CD4-positive, alpha-beta memory T cell (primary cell): ENCODE measurements around the gene PLAC1. TPM values are rescaled to one million over a fixed set of nuclear protein-coding genes. Genes with fewer than 3 reads are reported as not detected.

Experiments
- CTCF ChIA-PET: fragments of 350-600 bp; sonication (Branson Sonifier 250); formaldehyde crosslinking; loops from one replicate; lab custom pipeline; 2021; ENCODE audit warnings: inconsistent platforms; ENCODE audit not compliant: partially characterized antibody; lab: Charles Lee
- POLR2A ChIA-PET: fragments of 350-600 bp; sonication (Branson Sonifier 250); formaldehyde crosslinking; loops from one replicate; lab custom pipeline; 2021; ENCODE audit not compliant: partially characterized antibody; lab: Charles Lee
- DNase-seq, 5 donors: peaks; one replicate each; pipeline versions ENCODE4 v3.0.0 to v3.0.0-alpha.2; 2020 to 2022; ENCODE audit warnings: mixed read lengths in 1 of 5
- H3K27ac ChIP-seq: one replicate; pipeline ENCODE4 v1.7.0; 2013; ENCODE audit warnings: low read depth, low read length
- H3K27me3 ChIP-seq: 2 replicates; pipeline ENCODE4 v1.7.0; 2013; ENCODE audit warnings: mild to moderate bottlenecking, low read length, moderate library complexity; ENCODE audit not compliant: insufficient read depth
- H3K36me3 ChIP-seq: 2 replicates; pipeline ENCODE4 v1.7.0; 2013; ENCODE audit warnings: mild to moderate bottlenecking, low read length, moderate library complexity; ENCODE audit not compliant: insufficient read depth
- H3K4me1 ChIP-seq: 2 replicates; pipeline ENCODE4 v1.7.0; 2013; ENCODE audit warnings: mild to moderate bottlenecking, low read length, moderate library complexity; ENCODE audit not compliant: insufficient read depth
- H3K4me3 ChIP-seq, 2 donors: one replicate each; pipeline ENCODE4 v1.7.0; 2013; ENCODE audit warnings: low read length in 2 of 2, mild to moderate bottlenecking in 1 of 2
- H3K9me3 ChIP-seq, 2 donors: one replicate each; pipeline ENCODE4 v1.7.0; 2013; ENCODE audit warnings: low read length in 2 of 2, control low read depth in 1 of 2; ENCODE audit not compliant: control insufficient read depth in 1 of 2
- H3K27ac Mint-ChIP-seq, 7 donors: one replicate each; pipeline ENCODE4 v1.8.0; 2020 to 2021; ENCODE audit warnings: mixed read lengths in 7 of 7, mild to moderate bottlenecking in 6 of 7, inconsistent platforms in 3 of 7, moderate library complexity in 3 of 7
- H3K27me3 Mint-ChIP-seq, 2 donors: one replicate each; pipeline ENCODE4 v1.8.0; 2020 to 2021; ENCODE audit warnings: mixed read lengths in 2 of 2
- H3K36me3 Mint-ChIP-seq, 2 donors: one replicate each; pipeline ENCODE4 v1.8.0; 2020 to 2021; ENCODE audit warnings: mixed read lengths in 2 of 2, inconsistent platforms in 1 of 2, mild to moderate bottlenecking in 1 of 2
- H3K4me1 Mint-ChIP-seq, 4 donors: one replicate each; pipeline ENCODE4 v1.8.0; 2020 to 2021; ENCODE audit warnings: mixed read lengths in 4 of 4, mild to moderate bottlenecking in 1 of 4
- H3K4me3 Mint-ChIP-seq, 8 donors: one replicate each; pipeline ENCODE4 v1.8.0; 2020 to 2021; ENCODE audit warnings: mixed read lengths in 8 of 8, mild to moderate bottlenecking in 7 of 8, moderate library complexity in 6 of 8, inconsistent platforms in 3 of 8
- H3K9me3 Mint-ChIP-seq, 8 donors: one replicate each; pipeline ENCODE4 v1.8.0; 2020 to 2021; ENCODE audit warnings: mixed read lengths in 8 of 8, mild to moderate bottlenecking in 5 of 8, inconsistent platforms in 3 of 8, moderate library complexity in 1 of 8
- intact Hi-C: fragments of 100-400 bp; cut with micrococcal nuclease; formaldehyde crosslinking; loops from one replicate; pipeline ENCODE4 v1.15.1; 2023
- polyA plus RNA-seq, 2 donors: library from polyadenylated mRNA; unstranded; fragments of 300-500 nt; fragmentation: Illumina TruSeq; gene quantifications; one replicate each; pipeline ENCODE4 v1.2.3, GENCODE V29; 2021
- total RNA-seq, 2 experiments: library from RNA; stranded (reverse); gene quantifications; one replicate each; pipeline ENCODE4 v1.2.3, GENCODE V29; 2021

PLAC1 gene
- total and polyA plus RNA-seq, 4 experiments from 2014 or later: not detected

GRCh38 chrX:134631426-134632346, 26.6 kb downstream of the PLAC1 start:
- Histone ChIP-seq H3K9me3 (no peaks in the 10 kb centered on the region), H3K4me1 (no peaks in the 10 kb centered on the region), H3K36me3 (no peaks in the 10 kb centered on the region), H3K27ac (no peak overlapping the region), H3K27me3 (no peaks in the 10 kb centered on the region), H3K4me3 (no peak overlapping the region)
- POLR2A ChIA-PET: no interaction called here
- DNase-seq: no peak
- CTCF ChIA-PET: no interaction called here
- Mint-ChIP-seq H3K27me3 (no peaks in the 10 kb centered on the region), H3K9me3 (no peaks in the 10 kb centered on the region), H3K27ac (no peak overlapping the region), H3K36me3 (no peaks in the 10 kb centered on the region), H3K4me3 (no peak overlapping the region), H3K4me1 (no peaks in the 10 kb centered on the region)
- intact Hi-C loops: no loop called here

DNA sequence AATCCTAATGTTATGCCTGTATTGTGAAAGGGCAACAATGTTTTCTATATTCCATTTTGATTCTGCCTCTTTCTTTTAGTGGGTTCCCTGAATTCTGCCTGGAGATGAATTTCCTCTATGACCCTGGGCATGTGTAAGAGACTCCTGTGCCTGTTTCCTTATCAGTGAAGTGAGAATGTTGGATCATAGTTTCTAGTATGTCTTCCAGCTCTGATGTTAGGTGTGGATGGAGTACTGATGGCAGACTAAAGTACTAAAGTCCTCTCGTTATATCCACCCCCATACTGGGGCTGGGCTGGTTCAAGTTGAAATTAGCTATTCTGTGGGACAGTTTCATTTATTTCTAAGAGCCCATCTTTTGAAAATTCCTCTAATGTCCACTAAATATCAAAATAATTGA, 29.6 kb downstream of the PLAC1 start:
- intact Hi-C loops: no loop called here
- ChIA-PET POLR2A (no interaction called here), CTCF (no interaction called here)
- Histone ChIP-seq H3K27ac (no peak overlapping the region), H3K4me3 (no peak overlapping the region), H3K27me3 (no peaks in the 10 kb centered on the region), H3K9me3 (no peaks in the 10 kb centered on the region), H3K4me1 (no peaks in the 10 kb centered on the region), H3K36me3 (no peaks in the 10 kb centered on the region)
- Mint-ChIP-seq H3K4me3 (no peak overlapping the region), H3K27ac (no peak overlapping the region), H3K9me3 (peaks cover 0 to 2% (median 0%) of the 10 kb centered on the region in 8 donors), H3K27me3 (peaks cover 0 to 1% of the 10 kb centered on the region in 2 donors), H3K36me3 (no peaks in the 10 kb centered on the region), H3K4me1 (no peaks in the 10 kb centered on the region)
- DNase-seq: no peak

DNA sequence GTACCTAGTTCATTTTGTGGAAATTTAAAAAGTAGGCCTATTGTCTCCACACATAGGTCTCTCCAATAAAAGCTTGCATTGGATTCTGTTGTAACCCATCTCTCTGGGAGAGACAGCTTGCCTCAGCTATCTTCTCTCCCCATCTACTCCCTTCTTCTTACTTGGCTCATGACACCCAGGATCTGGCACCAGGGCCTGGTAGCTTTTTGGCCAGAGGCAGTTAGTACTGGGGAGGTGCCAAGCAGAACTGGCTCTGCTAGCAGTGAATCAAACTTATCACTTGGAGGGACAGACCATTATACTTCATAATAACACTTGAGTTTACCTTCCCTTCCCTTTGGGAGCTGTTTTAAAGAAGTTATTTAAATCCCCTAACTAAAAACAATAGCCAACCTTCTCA, 31.8 kb downstream of the PLAC1 start:
- intact Hi-C loops: no loop called here
- no peaks in the 10 kb centered on the region for H3K36me3 Mint-ChIP-seq
- H3K9me3 ChIP-seq: no peaks in the 10 kb centered on the region
- H3K4me1 Mint-ChIP-seq: no peaks in the 10 kb centered on the region
- H3K4me3 ChIP-seq: no peak overlapping the region
- CTCF ChIA-PET: no interaction called here
- no peak overlapping the region for H3K27ac ChIP-seq
- no peak overlapping the region for H3K4me3 Mint-ChIP-seq
- H3K27ac Mint-ChIP-seq: no peak overlapping the region
- no peaks in the 10 kb centered on the region for H3K27me3 ChIP-seq
- no peaks in the 10 kb centered on the region for H3K36me3 ChIP-seq
- POLR2A ChIA-PET: no interaction called here
- peaks cover 0 to 1% of the 10 kb centered on the region in 2 donors for H3K27me3 Mint-ChIP-seq
- H3K9me3 Mint-ChIP-seq: peaks cover 0 to 2% (median 0%) of the 10 kb centered on the region in 8 donors
- DNase-seq: no peak
- H3K4me1 ChIP-seq: no peaks in the 10 kb centered on the region

GRCh38 chrX:134625315-134625718, 33.0 kb downstream of the PLAC1 start:
- Histone ChIP-seq H3K9me3 (no peaks in the 10 kb centered on the region), H3K4me3 (no peak overlapping the region), H3K27me3 (no peaks in the 10 kb centered on the region), H3K36me3 (no peaks in the 10 kb centered on the region), H3K27ac (no peak overlapping the region), H3K4me1 (no peaks in the 10 kb centered on the region)
- POLR2A ChIA-PET: no interaction called here
- intact Hi-C loops: no loop called here
- no peak overlapping the region for H3K27ac Mint-ChIP-seq
- H3K27me3 Mint-ChIP-seq: peaks cover 1 to 3% of the 10 kb centered on the region in 2 donors
- no peak overlapping the region for H3K4me3 Mint-ChIP-seq
- peaks cover 0 to 2% (median 0%) of the 10 kb centered on the region in 8 donors for H3K9me3 Mint-ChIP-seq
- H3K36me3 Mint-ChIP-seq: no peaks in the 10 kb centered on the region
- CTCF ChIA-PET: no interaction called here
- DNase-seq: no peak
- H3K4me1 Mint-ChIP-seq: no peaks in the 10 kb centered on the region

DNA sequence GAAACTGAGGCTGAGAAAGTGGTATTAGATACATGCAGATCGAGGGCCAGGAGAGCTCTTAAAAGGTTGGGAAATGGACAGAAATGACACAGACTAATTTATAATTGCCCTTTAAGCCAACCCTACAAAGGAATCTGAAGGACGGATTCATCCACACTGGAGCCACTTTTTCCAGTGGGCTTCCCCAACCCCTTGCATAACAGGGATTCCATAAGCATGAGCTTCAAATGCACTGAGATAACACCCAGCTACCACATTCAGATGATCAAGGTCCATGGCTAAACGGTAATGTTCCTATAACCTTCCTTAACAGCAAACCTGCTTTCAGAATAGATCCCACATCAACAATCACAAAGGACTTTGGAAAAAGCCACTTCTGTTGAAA, 34.2 kb downstream of the PLAC1 start:
- Mint-ChIP-seq H3K27ac (no peak overlapping the region), H3K36me3 (no peaks in the 10 kb centered on the region), H3K9me3 (peaks cover 0 to 2% (median 0%) of the 10 kb centered on the region in 8 donors), H3K4me3 (no peak overlapping the region), H3K27me3 (peaks cover 1 to 3% of the 10 kb centered on the region in 2 donors), H3K4me1 (no peaks in the 10 kb centered on the region)
- intact Hi-C loops: no loop called here
- H3K36me3 ChIP-seq: no peaks in the 10 kb centered on the region
- H3K27me3 ChIP-seq: no peaks in the 10 kb centered on the region
- ChIA-PET CTCF (no interaction called here), POLR2A (no interaction called here)
- H3K9me3 ChIP-seq: no peaks in the 10 kb centered on the region
- H3K4me3 ChIP-seq: no peak overlapping the region
- no peak overlapping the region for H3K27ac ChIP-seq
- H3K4me1 ChIP-seq: no peaks in the 10 kb centered on the region
- DNase-seq: no peak

- Histone ChIP-seq H3K27me3 (no peaks in the 10 kb centered on the region), H3K4me1 (no peaks in the 10 kb centered on the region), H3K9me3 (no peaks in the 10 kb centered on the region), H3K4me3 (no peak overlapping the region), H3K27ac (no peak overlapping the region), H3K36me3 (no peaks in the 10 kb centered on the region)
- no peak for DNase-seq
- no peaks in the 10 kb centered on the region for H3K36me3 Mint-ChIP-seq
- intact Hi-C loops: no loop called here
- CTCF ChIA-PET: no interaction called here
- POLR2A ChIA-PET: no interaction called here
- H3K27me3 Mint-ChIP-seq: peaks cover 1 to 3% of the 10 kb centered on the region in 2 donors
- no peak overlapping the region for H3K27ac Mint-ChIP-seq
- H3K9me3 Mint-ChIP-seq: peaks cover 0 to 2% (median 0%) of the 10 kb centered on the region in 8 donors
- H3K4me1 Mint-ChIP-seq: no peaks in the 10 kb centered on the region
- no peak overlapping the region for H3K4me3 Mint-ChIP-seq
Observed at GRCh38 chrX:134623293-134624045, 34.8 kb downstream of the PLAC1 start.

GRCh38 chrX:134622813-134623185, 35.5 kb downstream of the PLAC1 start:
- ChIA-PET POLR2A (no interaction called here), CTCF (no interaction called here)
- DNase-seq: no peak
- no peaks in the 10 kb centered on the region for H3K27me3 ChIP-seq
- Mint-ChIP-seq H3K9me3 (peaks cover 0 to 2% (median 0%) of the 10 kb centered on the region in 8 donors), H3K36me3 (no peaks in the 10 kb centered on the region), H3K4me1 (no peaks in the 10 kb centered on the region), H3K4me3 (no peak overlapping the region), H3K27me3 (peaks cover 1 to 3% of the 10 kb centered on the region in 2 donors), H3K27ac (no peak overlapping the region)
- no peaks in the 10 kb centered on the region for H3K4me1 ChIP-seq
- intact Hi-C loops: no loop called here
- no peaks in the 10 kb centered on the region for H3K9me3 ChIP-seq
- H3K27ac ChIP-seq: no peak overlapping the region
- H3K4me3 ChIP-seq: no peak overlapping the region
- H3K36me3 ChIP-seq: no peaks in the 10 kb centered on the region
